HepG2 (cell line): Measurements from ENCODE around the gene ZMYND10. TPM values are rescaled to one million over a fixed set of nuclear protein-coding genes. Genes with fewer than 3 reads are reported as not detected.

Experiments
- ATF7-NPFF ChIP-seq: sonication (generic); formaldehyde crosslinking; IDR thresholded peaks from 2 replicates; pipeline ENCODE4 v1.8.1; 2023; ENCODE audit warnings: mild to moderate bottlenecking, low read depth, missing genetic modification reagents, moderate library complexity
- GFI1 ChIP-seq: sonication (generic); formaldehyde crosslinking; IDR thresholded peaks from 2 replicates; pipeline ENCODE4 v1.5.0; 2020; ENCODE audit warnings: missing genetic modification reagents, mild to moderate bottlenecking, borderline replicate concordance
- LCORL ChIP-seq, 2 experiments: fragments of 450-650 bp in 1 of 2; sonication (generic) in 1 of 2; formaldehyde crosslinking in 1 of 2; IDR thresholded peaks; 2 replicates each; pipeline versions ENCODE4 v1.5.0 to v1.6.1; 2017 to 2020; ENCODE audit warnings: antibody characterized with exemption in 1 of 2, missing genetic modification reagents in 1 of 2
- MAFG ChIP-seq: sonication (generic); formaldehyde crosslinking; IDR thresholded peaks from 2 replicates; pipeline ENCODE4 v1.5.1; 2020; ENCODE audit warnings: mild to moderate bottlenecking, missing genetic modification reagents
- NR1H2 ChIP-seq: sonication (generic); formaldehyde crosslinking; IDR thresholded peaks from 2 replicates; pipeline ENCODE4 v1.8.1; 2022; ENCODE audit warnings: low read depth, missing genetic modification reagents, borderline replicate concordance
- SOX13 ChIP-seq, 3 experiments: fragments of 450-650 bp in 1 of 3; sonication (generic) in 1 of 3; formaldehyde crosslinking in 1 of 3; IDR thresholded peaks in 2 of 3; conservative IDR thresholded peaks in 1 of 3; 2 replicates each; pipeline versions ENCODE4 v1.5.0 to v1.6.1; 2016 to 2020; ENCODE audit warnings: antibody characterized with exemption in 1 of 3, mild to moderate bottlenecking in 1 of 3, missing compliant biosample characterization in 1 of 3, missing genetic modification reagents in 1 of 3, moderate library complexity in 1 of 3
- TAF1 ChIP-seq: sonication (generic); formaldehyde crosslinking; IDR thresholded peaks from 2 replicates; pipeline ENCODE4 v1.4.0; 2020; ENCODE audit warnings: missing genetic modification reagents
- ZNF790 ChIP-seq: sonication (generic); formaldehyde crosslinking; IDR thresholded peaks from 2 replicates; pipeline ENCODE4 v1.8.0; 2022; ENCODE audit warnings: missing genetic modification reagents, mild to moderate bottlenecking, borderline replicate concordance
- polyA plus RNA-seq, 8 experiments: library from polyadenylated mRNA; depleted of rRNA in 3 of 8; stranded (reverse) in 7 of 8; unstranded in 1 of 8; fragments of >200 nt; fragmentation: Illumina TruSeq in 4 of 8; extraction: Trizol in 4 of 8; gene quantifications; 2 replicates each; pipeline versions ENCODE4 v1.2.1 to v1.2.3, GENCODE V29; 2011 to 2016; ENCODE audit warnings: low read depth in 4 of 8, missing spikeins in 1 of 8, mixed read lengths in 1 of 8; ENCODE audit not compliant: insufficient read depth in 1 of 8
- total RNA-seq, 5 experiments: library from RNA; depleted of rRNA; stranded (reverse); fragments of >200 nt; fragmentation: Illumina TruSeq; extraction: Trizol; gene quantifications; 2 replicates each; pipeline ENCODE4 v1.2.3, GENCODE V29; 2016; ENCODE audit warnings: low read depth in 1 of 5
- TF ChIP-seq, protein P1 (sequence below): IDR thresholded peaks from 2 replicates; pipeline ENCODE4 v1.6.1; 2012; ENCODE audit warnings: low read length, improper control_type of control experiment
- TF ChIP-seq, protein P2 (sequence below): sonication (generic); formaldehyde crosslinking; IDR thresholded peaks from 2 replicates; pipeline ENCODE4 v1.9.0; 2022; ENCODE audit warnings: missing genetic modification reagents, mild to moderate bottlenecking, borderline replicate concordance
- TF ChIP-seq, protein P3 (sequence below), 2 experiments: sonication (generic) in 1 of 2; formaldehyde crosslinking in 1 of 2; IDR thresholded peaks; 2 replicates each; pipeline versions ENCODE4 v1.5.1 to v1.6.1; 2011 to 2020; ENCODE audit warnings: borderline replicate concordance in 1 of 2, low read depth in 1 of 2, low read length in 1 of 2, mild to moderate bottlenecking in 1 of 2, missing genetic modification reagents in 1 of 2, moderate library complexity in 1 of 2
- TF ChIP-seq, protein P4 (sequence below): sonication (generic); formaldehyde crosslinking; conservative IDR thresholded peaks from 2 replicates; pipeline ENCODE4 v1.4.0; 2020; ENCODE audit warnings: missing genetic modification reagents
- TF ChIP-seq, protein P5 (sequence below): sonication (generic); formaldehyde crosslinking; IDR thresholded peaks from 2 replicates; pipeline ENCODE4 v1.9.0; 2022; ENCODE audit warnings: low read depth, missing genetic modification reagents

Gene ZMYND10
- total and polyA plus RNA-seq, 2 of the 13 experiments (the other 11 are each of a cell fraction or from before 2014, with no cell fraction given), result 0.60 to 0.74 TPM

DNA sequence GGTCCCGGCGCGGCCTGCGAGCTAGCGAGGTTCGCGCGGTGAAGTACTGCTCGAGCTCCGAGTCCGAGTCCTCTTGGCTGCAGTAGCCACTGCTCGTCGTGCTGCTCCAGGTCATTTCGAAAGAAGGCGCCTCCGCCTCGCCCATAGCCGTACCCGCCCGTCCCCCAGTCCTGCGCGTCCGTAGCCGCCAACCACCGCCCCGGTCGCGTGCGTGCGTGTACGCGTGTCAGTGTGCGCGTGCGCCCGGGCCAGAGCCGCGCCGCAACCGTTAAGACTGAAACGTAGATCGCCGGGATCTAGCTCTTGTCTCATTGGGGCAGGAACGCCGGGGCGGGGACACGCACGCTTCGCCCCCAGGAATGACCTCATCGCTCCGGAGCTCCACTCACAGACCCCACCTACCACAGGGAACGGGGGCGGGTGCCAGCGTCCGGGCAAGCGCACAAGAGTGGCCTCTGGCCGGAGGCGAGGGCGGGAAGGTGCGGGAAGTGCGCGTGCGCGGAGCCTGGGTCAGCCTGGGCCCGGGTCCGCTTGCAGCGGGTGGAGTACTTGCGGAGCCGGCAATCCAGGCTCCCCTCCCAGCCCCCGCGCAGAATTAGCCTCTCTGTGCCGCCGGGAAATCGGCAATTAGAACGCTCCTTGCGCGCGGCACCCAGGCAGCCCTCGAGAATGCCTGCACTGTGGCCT, 8.2 kb downstream of the ZMYND10 start (continued):
- TF ChIP-seq, protein P1, sequence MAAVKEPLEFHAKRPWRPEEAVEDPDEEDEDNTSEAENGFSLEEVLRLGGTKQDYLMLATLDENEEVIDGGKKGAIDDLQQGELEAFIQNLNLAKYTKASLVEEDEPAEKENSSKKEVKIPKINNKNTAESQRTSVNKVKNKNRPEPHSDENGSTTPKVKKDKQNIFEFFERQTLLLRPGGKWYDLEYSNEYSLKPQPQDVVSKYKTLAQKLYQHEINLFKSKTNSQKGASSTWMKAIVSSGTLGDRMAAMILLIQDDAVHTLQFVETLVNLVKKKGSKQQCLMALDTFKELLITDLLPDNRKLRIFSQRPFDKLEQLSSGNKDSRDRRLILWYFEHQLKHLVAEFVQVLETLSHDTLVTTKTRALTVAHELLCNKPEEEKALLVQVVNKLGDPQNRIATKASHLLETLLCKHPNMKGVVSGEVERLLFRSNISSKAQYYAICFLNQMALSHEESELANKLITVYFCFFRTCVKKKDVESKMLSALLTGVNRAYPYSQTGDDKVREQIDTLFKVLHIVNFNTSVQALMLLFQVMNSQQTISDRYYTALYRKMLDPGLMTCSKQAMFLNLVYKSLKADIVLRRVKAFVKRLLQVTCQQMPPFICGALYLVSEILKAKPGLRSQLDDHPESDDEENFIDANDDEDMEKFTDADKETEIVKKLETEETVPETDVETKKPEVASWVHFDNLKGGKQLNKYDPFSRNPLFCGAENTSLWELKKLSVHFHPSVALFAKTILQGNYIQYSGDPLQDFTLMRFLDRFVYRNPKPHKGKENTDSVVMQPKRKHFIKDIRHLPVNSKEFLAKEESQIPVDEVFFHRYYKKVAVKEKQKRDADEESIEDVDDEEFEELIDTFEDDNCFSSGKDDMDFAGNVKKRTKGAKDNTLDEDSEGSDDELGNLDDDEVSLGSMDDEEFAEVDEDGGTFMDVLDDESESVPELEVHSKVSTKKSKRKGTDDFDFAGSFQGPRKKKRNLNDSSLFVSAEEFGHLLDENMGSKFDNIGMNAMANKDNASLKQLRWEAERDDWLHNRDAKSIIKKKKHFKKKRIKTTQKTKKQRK, result no peak
- TF ChIP-seq, protein P2, sequence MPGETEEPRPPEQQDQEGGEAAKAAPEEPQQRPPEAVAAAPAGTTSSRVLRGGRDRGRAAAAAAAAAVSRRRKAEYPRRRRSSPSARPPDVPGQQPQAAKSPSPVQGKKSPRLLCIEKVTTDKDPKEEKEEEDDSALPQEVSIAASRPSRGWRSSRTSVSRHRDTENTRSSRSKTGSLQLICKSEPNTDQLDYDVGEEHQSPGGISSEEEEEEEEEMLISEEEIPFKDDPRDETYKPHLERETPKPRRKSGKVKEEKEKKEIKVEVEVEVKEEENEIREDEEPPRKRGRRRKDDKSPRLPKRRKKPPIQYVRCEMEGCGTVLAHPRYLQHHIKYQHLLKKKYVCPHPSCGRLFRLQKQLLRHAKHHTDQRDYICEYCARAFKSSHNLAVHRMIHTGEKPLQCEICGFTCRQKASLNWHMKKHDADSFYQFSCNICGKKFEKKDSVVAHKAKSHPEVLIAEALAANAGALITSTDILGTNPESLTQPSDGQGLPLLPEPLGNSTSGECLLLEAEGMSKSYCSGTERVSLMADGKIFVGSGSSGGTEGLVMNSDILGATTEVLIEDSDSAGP, result peak; percentile 89
- TF ChIP-seq LCORL (IDR thresholded peaks at IDR 0.05) (no peak), LCORL (CRISPR knock-in tag; IDR thresholded peaks at IDR 0.05) (peak; percentile 83; the same call in 1 of the 2 replicates), TAF1 (CRISPR knock-in tag) (peak; percentile 89), SOX13 (IDR thresholded peaks at IDR 0.05) (no peak), SOX13 (CRISPR knock-in tag; conservative IDR thresholded peaks at IDR 0.05 in 1 of 2, IDR thresholded peaks at IDR 0.05 in 1 of 2) (peak in 1 of 2 experiments; percentile 45; a peak in 1 of 4 replicates), ATF7-NPFF (CRISPR knock-in tag) (peak; percentile 86), NR1H2 (CRISPR knock-in tag) (no peak), ZNF790 (CRISPR knock-in tag) (peak; percentile 39; the same call in 1 of the 2 replicates), MAFG (CRISPR knock-in tag) (no peak), GFI1 (CRISPR knock-in tag) (peak; percentile 13; the same call in 1 of the 2 replicates)
- TF ChIP-seq, protein P3, sequence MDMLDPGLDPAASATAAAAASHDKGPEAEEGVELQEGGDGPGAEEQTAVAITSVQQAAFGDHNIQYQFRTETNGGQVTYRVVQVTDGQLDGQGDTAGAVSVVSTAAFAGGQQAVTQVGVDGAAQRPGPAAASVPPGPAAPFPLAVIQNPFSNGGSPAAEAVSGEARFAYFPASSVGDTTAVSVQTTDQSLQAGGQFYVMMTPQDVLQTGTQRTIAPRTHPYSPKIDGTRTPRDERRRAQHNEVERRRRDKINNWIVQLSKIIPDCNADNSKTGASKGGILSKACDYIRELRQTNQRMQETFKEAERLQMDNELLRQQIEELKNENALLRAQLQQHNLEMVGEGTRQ (IDR thresholded peaks at IDR 0.05; ENCODE audit: low read depth, low read length), result no peak
- TF ChIP-seq, protein P3 (CRISPR knock-in tag; IDR thresholded peaks at IDR 0.05; ENCODE audit: borderline replicate concordance), result peak; percentile 38; the same call in 1 of the 2 replicates
- TF ChIP-seq, protein P4, sequence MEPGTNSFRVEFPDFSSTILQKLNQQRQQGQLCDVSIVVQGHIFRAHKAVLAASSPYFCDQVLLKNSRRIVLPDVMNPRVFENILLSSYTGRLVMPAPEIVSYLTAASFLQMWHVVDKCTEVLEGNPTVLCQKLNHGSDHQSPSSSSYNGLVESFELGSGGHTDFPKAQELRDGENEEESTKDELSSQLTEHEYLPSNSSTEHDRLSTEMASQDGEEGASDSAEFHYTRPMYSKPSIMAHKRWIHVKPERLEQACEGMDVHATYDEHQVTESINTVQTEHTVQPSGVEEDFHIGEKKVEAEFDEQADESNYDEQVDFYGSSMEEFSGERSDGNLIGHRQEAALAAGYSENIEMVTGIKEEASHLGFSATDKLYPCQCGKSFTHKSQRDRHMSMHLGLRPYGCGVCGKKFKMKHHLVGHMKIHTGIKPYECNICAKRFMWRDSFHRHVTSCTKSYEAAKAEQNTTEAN (CRISPR knock-in tag), result peak; percentile 71; the same call in 1 of the 2 replicates
- TF ChIP-seq, protein P5, sequence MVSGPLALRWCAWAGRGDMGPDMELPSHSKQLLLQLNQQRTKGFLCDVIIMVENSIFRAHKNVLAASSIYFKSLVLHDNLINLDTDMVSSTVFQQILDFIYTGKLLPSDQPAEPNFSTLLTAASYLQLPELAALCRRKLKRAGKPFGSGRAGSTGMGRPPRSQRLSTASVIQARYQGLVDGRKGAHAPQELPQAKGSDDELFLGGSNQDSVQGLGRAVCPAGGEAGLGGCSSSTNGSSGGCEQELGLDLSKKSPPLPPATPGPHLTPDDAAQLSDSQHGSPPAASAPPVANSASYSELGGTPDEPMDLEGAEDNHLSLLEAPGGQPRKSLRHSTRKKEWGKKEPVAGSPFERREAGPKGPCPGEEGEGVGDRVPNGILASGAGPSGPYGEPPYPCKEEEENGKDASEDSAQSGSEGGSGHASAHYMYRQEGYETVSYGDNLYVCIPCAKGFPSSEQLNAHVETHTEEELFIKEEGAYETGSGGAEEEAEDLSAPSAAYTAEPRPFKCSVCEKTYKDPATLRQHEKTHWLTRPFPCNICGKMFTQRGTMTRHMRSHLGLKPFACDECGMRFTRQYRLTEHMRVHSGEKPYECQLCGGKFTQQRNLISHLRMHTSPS (CRISPR knock-in tag), result peak; percentile 15; the same call in 1 of the 2 replicates
